GM18951 (cell line): ENCODE results near the gene VASH1.
A peak's percentile ranks its signal among the peaks of the same experiment; 100 is the strongest.

Source experiments
- POLR2A ChIP-seq: IDR thresholded peaks from 4 replicates; pipeline ENCODE4 v1.6.1; 2011; ENCODE audit warnings: mild to moderate bottlenecking; ENCODE audit not compliant: insufficient read length, insufficient read depth; ENCODE audit errors: extremely low read depth
- in situ Hi-C: fragments of 300-500 bp; cut with MboI; formaldehyde crosslinking; loops from one replicate; pipeline ENCODE4 v1.12.0; 2022; ENCODE audit warnings: low sequenced_read_pairs, mixed read lengths, inconsistent platforms; ENCODE audit not compliant: unreplicated experiment

Gene VASH1

DNA sequence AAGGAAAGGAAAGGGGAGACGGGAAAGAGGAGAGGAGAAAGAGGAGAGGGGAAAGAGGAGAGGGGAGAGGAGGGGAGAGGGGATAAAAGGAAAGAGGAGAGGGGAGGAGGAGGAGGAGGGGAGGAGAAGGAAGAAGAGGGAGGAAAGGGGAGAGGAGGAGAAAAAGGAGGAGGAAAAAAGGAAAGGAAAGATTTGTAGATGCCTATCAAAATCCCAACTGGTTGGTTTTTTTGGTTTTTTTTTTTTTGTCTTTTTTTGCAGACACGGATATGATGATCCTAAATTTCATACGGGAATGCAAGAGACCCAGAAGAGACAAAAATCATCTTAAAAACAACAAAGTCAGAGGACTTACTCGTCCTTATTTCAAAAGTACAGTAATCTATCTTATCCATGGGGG, 32.1 kb downstream of the VASH1 start:
- in situ Hi-C loops: loop anchor here (5.0 kb wide), 1 partner anchor 81 kb away; no protein-coding TSS in a partner anchor
- TF ChIP-seq POLR2A: no peak

DNA sequence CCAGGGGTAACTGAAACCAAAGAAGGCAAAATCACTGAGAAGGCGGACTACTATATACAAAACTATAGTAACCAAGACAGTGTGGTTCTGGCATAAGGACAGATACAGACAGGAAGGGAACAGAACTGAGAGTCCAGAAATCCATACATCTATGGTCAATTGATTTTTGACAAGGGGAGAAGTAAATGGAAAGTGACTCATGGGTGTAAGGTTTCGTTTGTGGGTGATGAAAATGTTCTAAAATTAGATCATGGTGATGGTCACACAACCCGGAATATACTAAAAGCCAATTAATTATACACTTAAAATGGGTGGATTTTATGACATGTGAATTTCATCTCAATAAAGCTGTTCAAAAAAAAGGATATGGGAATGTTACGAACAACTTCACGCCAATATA, 32.7 kb downstream of the VASH1 start:
- no peak for TF ChIP-seq POLR2A
- in situ Hi-C loops: loop anchor here (5.0 kb wide), 1 partner anchor 82 kb away; no protein-coding TSS in a partner anchor

DNA sequence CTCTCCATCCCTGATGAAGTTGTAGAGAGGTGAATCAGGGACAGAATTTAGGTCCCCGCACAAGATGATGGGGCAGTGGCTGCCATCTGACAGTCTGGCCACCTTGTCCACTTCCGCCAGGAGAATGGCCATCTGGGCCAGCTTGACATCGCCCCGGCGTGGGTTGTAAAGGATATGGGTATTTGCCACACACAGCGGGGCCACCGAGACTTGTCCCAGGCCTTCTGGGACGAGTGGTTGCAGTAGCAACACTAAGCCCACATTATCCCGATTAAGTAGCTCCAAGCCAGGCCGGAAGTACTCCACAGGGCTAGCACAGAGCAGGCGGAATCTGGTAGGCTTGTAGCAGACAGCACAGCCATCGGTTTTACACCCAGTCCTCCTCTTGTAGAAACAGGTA, 45.2 kb downstream of the VASH1 start:
- TF ChIP-seq POLR2A: no peak

DNA sequence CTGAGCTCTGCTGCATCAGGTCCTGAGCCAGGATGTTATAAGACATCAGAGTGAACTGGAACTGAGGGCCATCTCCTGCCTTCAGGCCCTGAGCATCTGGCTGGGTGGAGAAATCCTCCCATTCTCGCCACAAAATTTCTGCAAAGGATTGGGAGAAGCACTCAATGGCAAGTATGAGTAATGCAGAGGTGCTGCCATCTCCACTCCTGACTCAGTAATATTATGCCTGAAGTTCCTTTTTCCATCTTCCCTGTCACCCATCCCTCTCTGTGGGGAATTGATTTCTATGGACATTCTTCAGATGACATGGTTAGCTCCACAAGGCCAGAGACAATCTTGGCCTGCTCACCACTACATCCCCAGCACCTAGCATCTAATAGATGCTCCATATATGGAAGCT, 46.7 kb downstream of the VASH1 start:
- in situ Hi-C loops: no loop called here
- TF ChIP-seq POLR2A: no peak

More for the DNA sequence above, 45.2 kb downstream of the VASH1 start:
- in situ Hi-C loops: no loop called here

DNA sequence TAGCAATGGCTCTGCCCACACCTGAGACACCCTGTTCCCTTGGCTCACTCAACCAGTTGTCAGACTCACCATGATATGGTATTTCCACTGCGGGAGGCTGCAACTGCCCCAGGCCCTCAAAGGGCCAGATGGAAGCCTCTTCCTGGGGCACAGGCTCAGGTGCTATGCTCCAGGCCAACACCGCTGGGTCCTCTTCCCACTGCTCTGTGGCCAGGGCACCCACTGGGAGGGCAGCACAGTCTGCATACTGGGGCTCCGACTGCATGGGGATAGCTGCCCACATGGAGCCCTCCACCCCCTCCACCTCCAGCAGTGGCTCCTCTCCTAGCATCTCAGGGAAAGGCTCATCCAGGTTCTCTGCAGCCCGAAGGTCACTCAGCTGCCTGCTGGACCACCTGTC, 47.7 kb downstream of the VASH1 start:
- TF ChIP-seq POLR2A: no peak
- in situ Hi-C loops: no loop called here

DNA sequence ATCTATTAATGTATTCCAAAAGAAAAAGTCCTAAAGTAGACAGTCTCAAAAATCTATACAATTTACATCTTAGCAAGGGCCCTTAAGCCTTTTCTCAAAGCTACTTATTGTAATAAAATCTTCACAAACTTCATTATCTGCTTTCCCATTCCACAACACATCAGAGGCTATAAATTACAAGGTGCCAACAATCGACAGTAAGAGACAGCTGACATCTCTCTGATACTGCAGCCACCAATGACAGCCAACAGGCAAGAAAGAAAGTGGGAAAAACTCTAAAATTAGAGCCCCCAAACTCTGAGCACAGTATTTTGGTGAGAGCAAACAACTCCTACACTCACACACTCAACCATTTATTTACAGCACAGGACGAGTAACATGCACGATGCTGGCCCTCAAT, 49.3 kb downstream of the VASH1 start:
- no peak for TF ChIP-seq POLR2A

DNA sequence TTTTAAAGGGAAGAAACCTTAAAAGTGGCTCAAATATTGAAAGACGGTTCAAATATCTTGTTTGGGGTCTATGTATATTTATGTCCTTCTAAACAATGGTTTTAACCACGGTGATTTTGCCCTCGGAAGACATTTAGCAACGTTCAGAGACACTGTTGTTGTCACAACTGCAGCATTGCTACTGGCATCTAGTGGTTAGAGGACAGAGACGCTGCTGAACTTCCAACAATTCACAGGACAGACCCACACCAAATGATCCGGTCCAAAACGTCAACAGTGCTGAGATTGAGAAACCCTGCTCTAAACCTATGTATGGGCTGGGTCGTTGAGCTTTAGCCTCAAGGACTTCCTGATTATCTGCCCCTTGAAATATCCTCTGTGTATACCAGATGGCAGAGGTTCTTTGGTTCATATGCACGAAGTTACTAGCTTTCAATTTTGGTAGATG, 49.7 kb downstream of the VASH1 start:
- TF ChIP-seq POLR2A: no peak
- in situ Hi-C loops: no loop called here

More for the DNA sequence above, 49.3 kb downstream of the VASH1 start:
- in situ Hi-C loops: no loop called here

DNA sequence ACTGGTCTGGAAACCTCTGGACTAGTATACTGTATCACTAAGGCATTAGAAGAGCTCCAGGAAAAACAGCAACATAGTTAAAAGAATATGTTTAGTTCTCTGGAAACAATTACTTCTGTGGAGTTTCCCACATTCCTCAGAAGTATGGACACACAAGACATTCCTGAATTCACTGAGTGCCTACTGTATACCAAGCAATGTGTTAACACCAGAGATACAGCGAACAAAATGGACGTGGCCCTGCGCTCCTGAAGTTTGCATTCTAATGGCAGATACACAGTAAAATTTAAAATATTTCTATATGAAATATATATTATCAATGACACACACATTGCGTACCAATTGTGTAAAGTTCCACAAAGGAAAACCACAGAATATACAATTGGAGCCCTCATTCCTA, 50.3 kb downstream of the VASH1 start:
- TF ChIP-seq POLR2A: no peak
- in situ Hi-C loops: no loop called here

DNA sequence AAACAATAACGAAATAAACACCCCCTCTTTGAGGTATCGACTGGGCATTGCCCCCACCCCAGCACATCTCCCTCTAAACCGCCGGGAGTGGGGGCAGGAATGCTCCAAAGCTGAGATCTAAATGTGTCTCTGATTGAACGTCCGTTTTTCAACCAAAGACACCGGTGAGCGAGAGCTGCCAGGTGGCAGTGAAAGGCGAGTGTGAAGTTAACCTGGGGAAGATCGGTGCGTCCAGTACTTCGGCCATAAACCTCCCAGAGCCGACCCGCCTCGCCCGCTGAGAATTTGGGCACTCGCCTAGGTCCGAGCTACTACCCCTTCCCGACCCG, 50.8 kb downstream of the VASH1 start:
- in situ Hi-C loops: no loop called here
- TF ChIP-seq POLR2A: no peak

DNA sequence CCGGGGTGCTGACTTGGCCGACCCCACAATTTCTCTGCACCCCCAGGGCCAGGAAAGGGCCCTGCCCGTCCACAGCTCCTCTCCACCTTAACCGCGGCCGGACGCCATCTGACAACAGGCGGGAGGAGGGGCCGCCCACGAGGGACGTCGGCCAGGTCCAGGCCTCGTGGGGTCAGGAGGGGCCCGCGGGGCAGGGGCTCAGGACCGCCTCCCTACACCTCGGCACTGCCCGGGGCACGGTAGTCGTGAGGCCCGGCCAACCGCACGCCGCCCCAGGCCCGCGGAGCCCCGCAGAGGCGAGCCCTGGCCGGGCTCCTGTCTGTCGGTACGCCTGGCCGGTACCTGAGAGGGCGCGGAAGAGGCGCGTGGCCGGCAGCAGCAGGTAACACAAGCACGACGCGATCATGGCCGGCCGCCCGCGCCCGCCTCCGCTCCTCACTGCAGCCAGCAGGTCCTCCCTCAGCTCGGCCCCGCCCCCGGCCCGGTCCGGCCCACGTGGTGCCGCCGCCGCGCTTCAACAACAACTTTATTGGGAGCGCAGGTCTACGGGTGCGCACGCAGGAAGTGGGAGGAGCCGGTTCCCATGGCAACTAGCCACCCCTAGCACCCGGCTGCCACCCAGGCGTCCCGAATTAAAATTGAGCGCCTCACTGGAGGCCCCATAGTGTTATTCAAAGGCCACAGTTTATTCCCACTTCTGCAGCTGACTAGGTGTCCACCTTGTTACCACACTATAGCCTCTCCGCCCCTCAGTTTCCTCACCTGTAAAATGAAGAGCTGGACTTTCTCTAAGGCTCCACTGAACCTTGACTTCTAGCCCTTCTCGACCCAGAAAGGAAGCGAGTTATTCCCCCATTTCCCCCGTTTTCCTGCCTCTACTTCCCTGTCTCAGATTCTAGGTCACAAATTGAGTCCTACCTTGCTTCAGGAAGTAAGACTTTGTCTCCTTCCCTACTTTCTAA, 51.4 kb downstream of the VASH1 start, which contains the start of gene ANGEL1:
TSS of gene ANGEL1 (minus strand) at position 461 of the 962 bp plus-strand sequence. CDS start at position 406, 55 bp downstream.
- peak; percentile 89 for TF ChIP-seq POLR2A
- in situ Hi-C loops: no loop called here

DNA sequence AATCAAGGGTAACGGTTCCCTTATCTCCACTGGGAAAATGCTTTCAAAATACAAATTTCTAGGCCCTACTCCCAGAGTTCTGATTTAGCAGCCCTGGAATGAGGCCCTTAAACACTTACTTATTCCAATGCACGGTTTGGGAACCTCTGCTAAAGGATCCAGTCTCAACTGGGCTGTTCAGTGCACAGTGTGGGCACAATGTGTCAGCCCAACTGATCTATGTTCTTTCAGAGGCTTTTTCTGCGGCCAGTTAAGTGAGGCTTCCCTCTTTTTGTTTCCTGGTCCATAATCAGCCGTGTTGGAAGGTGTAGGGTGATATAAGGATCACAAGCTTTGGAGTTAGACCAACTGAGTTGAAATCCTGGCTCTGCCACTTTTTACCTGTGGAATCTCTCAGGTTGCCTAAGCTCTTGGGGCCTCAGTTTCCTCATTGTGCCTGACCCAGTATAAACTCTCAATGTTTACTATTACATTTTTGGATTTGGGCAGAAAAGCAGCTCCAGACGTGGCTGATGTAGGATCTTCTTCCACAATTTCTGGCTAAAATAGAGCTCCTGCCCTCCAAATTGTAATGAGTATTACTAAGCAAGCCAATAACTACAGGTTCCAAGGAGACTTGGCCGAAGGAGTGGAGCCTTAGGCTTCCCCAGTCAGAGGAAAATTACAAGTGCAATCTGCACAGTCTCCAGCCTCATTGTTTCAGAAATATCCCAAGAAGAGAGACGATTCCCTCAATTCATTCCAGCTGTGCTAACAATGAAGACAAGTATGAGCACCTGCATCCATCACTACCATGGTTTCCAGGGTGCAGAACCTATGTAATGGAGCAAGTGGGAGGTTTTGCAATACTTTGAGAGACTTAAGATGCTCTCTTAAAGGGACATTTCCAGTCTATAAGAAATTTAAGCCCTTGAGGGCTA, 53.7 kb downstream of the VASH1 start:
- no peak for TF ChIP-seq POLR2A

DNA sequence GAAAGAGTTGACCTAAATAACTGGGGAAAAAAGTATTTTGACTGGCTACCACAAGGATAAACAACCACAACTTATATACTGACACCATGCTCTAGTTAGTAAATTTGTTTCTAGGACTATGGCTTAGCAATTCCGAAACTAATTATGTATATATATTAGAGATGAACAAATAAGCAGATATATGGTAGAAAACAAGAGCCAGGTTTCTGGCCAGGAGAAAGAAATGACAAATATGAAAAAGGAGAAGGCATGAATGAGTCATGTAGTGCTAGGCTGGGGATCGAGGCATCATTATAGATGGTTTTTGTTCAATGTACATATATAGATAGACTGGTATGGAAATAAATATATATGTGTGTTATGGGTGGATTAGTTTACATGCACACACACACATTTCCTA, 59.4 kb downstream of the VASH1 start:
- in situ Hi-C loops: no loop called here
- TF ChIP-seq POLR2A: no peak

More for the DNA sequence above, 53.7 kb downstream of the VASH1 start:
- in situ Hi-C loops: no loop called here

DNA sequence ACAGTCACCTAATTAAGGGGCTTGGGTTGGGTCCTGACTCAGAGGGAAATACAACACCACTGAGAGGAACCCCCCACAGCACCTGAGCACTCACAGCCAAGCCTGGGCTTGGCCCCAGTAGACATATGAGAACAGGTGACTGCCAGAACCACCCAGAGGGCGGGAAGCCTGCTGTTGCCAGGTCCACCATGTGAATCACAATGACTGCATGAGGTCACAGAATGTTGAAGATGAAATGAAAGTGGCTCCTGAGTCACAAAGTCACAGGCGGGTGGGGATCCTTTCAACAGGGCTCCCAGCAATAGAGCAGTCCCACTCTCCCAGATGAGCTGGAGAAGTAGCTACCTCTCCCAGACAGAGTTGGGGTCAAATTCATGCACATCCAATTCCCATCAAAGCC, 64.9 kb downstream of the VASH1 start, which contains the start of gene LRRC74A:
TSS of gene LRRC74A (plus strand) at position 287 of the 400 bp plus-strand sequence. CDS start 290 bp downstream, outside the sequence.
- in situ Hi-C loops: no loop called here
- no peak for TF ChIP-seq POLR2A
